GM23248 (cell line): Measurements from ENCODE around the gene ENOX1. TPM values are rescaled to one million over a fixed set of nuclear protein-coding genes. Genes with fewer than 3 reads are reported as not detected.

Experiments
- DNase-seq: peaks from one replicate; pipeline ENCODE4 v3.0.0-alpha.2; 2015
- H2AFZ ChIP-seq: fragments of 200-600 bp; sonication (generic); 2 replicates; pipeline ENCODE4 v1.6.1; 2016; ENCODE audit warnings: antibody characterized with exemption
- H3F3A ChIP-seq: fragments of 200-600 bp; sonication (generic); 2 replicates; pipeline ENCODE4 v1.6.1; 2016; ENCODE audit warnings: mild to moderate bottlenecking, antibody characterized with exemption, mixed run types; ENCODE audit not compliant: insufficient read depth
- H3K27ac ChIP-seq: fragments of 200-600 bp; sonication (generic); 2 replicates; pipeline ENCODE4 v1.5.1; 2016; ENCODE audit warnings: mild to moderate bottlenecking
- H3K27me3 ChIP-seq: fragments of 200-600 bp; sonication (generic); replicated peaks from 2 replicates; pipeline ENCODE4 v1.6.1; 2016; ENCODE audit warnings: mild to moderate bottlenecking; ENCODE audit not compliant: insufficient read depth
- H3K36me3 ChIP-seq: fragments of 200-600 bp; sonication (generic); 2 replicates; pipeline ENCODE4 v1.6.1; 2016; ENCODE audit warnings: low read depth, mild to moderate bottlenecking
- H3K4me1 ChIP-seq: fragments of 200-600 bp; sonication (generic); 2 replicates; pipeline ENCODE4 v1.6.1; 2016; ENCODE audit warnings: mild to moderate bottlenecking; ENCODE audit not compliant: insufficient read depth
- H3K4me2 ChIP-seq: fragments of 200-600 bp; sonication (generic); one replicate; pipeline ENCODE4 v1.6.1; 2016; ENCODE audit warnings: mild to moderate bottlenecking; ENCODE audit not compliant: unreplicated experiment
- H3K4me3 ChIP-seq: fragments of 200-600 bp; sonication (generic); 2 replicates; pipeline ENCODE4 v1.5.1; 2016; ENCODE audit warnings: mild to moderate bottlenecking
- H3K79me2 ChIP-seq: fragments of 200-600 bp; sonication (generic); 2 replicates; pipeline ENCODE4 v1.6.1; 2016; ENCODE audit warnings: mild to moderate bottlenecking; ENCODE audit not compliant: insufficient read depth
- H3K9ac ChIP-seq: fragments of 200-600 bp; sonication (generic); 2 replicates; pipeline ENCODE4 v1.6.1; 2016; ENCODE audit warnings: mild to moderate bottlenecking
- H3K9me2 ChIP-seq: fragments of 200-600 bp; sonication (generic); 2 replicates; pipeline ENCODE4 v1.6.1; 2016; ENCODE audit warnings: mixed run types, mild to moderate bottlenecking, moderate library complexity; ENCODE audit not compliant: insufficient read depth
- H3K9me3 ChIP-seq: fragments of 200-600 bp; sonication (generic); one replicate; pipeline ENCODE4 v1.6.1; 2017; ENCODE audit warnings: low read depth
- H4K20me1 ChIP-seq: fragments of 200-600 bp; sonication (generic); 2 replicates; pipeline ENCODE4 v1.6.0; 2016; ENCODE audit not compliant: insufficient read depth
- EZH2 ChIP-seq: fragments of 200-600 bp; sonication (generic); IDR thresholded peaks from 2 replicates; pipeline ENCODE4 v1.6.1; 2018; ENCODE audit warnings: antibody characterized with exemption, mild to moderate bottlenecking; ENCODE audit not compliant: insufficient read depth, poor library complexity, severe bottlenecking
- EZH2phosphoT487 ChIP-seq: fragments of 200-600 bp; sonication (generic); IDR thresholded peaks from 2 replicates; pipeline ENCODE4 v1.6.1; 2018; ENCODE audit warnings: antibody characterized with exemption, moderate library complexity, mild to moderate bottlenecking, low read depth; ENCODE audit not compliant: insufficient read depth
- WGBS, 2 experiments: methylation state at CpG; one replicate each; pipeline ENCODE4 v1.1.6; 2015 to 2017; ENCODE audit warnings: low lambda C conversion rate in 2 of 2, low coverage in 1 of 2; ENCODE audit errors: missing lambda C conversion rate in 2 of 2; 5-methylcytosine and 5-hydroxymethylcytosine counted together
- in situ Hi-C: fragments of 300-500 bp; cut with MboI; formaldehyde crosslinking; loops from 2 replicates; pipeline ENCODE4 v1.15.0; 2020
- polyA plus RNA-seq: library from polyadenylated mRNA; unstranded; fragments of >200 nt; fragmentation: Nextera tagmentation; extraction: Ambion mirVana; gene quantifications from 2 replicates; pipeline ENCODE4 v1.2.1, GENCODE V29; 2016
- total RNA-seq: library from RNA; depleted of rRNA; stranded (reverse); fragments of >200 nt; shearing (Covaris generic); gene quantifications from 2 replicates; pipeline ENCODE4 v1.2.3, GENCODE V29; 2014

Gene ENOX1
- total and polyA plus RNA-seq, 2 experiments from 2014 or later, result 1.8 to 3.2 TPM

DNA sequence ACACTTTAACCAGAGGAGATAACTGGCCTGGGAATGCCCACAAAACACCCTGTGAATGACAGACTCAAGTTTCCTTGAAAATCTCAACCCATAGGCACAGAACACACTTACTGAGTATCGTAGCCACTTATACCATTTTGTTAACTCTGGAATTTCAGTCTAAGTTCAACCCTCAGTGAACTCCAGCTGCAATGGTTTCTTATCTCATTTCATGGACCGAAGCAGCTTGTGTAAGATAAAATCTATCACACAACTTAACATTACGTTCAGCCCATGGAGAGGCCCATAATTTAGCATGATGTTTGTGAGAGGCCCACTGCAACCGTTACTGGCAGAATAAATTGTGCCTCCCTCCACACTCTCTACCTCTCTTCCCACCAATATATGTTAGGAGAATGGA lies 440.3 kb downstream of the ENOX1 start:
- no peak overlapping the region for H3K4me3 ChIP-seq
- no peaks in the 10 kb centered on the region for H3K9me3 ChIP-seq
- H3F3A ChIP-seq, result no peaks in the 10 kb centered on the region
- no peaks in the 10 kb centered on the region for H3K79me2 ChIP-seq
- no peak for DNase-seq
- TF ChIP-seq EZH2 (no peak), EZH2phosphoT487 (no peak)
- no peak overlapping the region for H3K27ac ChIP-seq
- H3K27me3 ChIP-seq, result no peaks in the 10 kb centered on the region
- H3K9me2 ChIP-seq, result no peaks in the 10 kb centered on the region
- H2AFZ ChIP-seq, result no peak overlapping the region
- H3K4me2 ChIP-seq, result no peak overlapping the region
- WGBS, 2 experiments, result 88 to 94% methylated on average over 4 of the region's 4 CpGs
- in situ Hi-C loops, result no loop called here
- no peaks in the 10 kb centered on the region for H3K36me3 ChIP-seq
- no peaks in the 10 kb centered on the region for H4K20me1 ChIP-seq
- H3K4me1 ChIP-seq, result 0 out of 2 replicates have a peak, but pooled peaks cover 5% of the 10 kb centered on the region
- no peak overlapping the region for H3K9ac ChIP-seq

DNA sequence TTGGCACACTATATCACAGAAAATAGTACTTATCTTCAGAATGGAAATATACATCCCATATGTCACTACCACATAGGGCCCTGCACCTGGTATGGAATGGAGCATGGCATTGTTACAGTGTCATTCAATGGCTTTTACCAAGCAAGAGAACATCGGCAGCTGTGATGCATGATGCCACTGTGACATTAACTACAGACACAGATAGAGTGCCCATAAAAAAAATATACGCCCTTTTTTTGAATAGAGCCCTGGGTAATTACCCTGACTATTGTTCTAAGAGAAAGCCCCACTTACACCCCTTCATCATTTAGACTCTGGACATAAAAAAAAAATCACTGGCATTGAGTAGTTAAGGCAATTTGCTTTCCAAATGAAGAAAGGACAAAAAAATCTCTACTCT lies 443.1 kb downstream of the ENOX1 start:
- WGBS, 2 experiments, result 78 to 82% methylated on average over 2 of the region's 2 CpGs
- Histone ChIP-seq H3K4me3 (no peak overlapping the region), H4K20me1 (no peaks in the 10 kb centered on the region), H3K4me1 (0 out of 2 replicates have a peak, but pooled peaks cover 5% of the 10 kb centered on the region), H3K36me3 (no peaks in the 10 kb centered on the region), H3K79me2 (no peaks in the 10 kb centered on the region), H3K9me3 (no peaks in the 10 kb centered on the region), H3K27ac (no peak overlapping the region), H2AFZ (no peak overlapping the region), H3K27me3 (no peaks in the 10 kb centered on the region), H3F3A (no peaks in the 10 kb centered on the region), H3K4me2 (no peak overlapping the region), H3K9ac (no peak overlapping the region), H3K9me2 (no peaks in the 10 kb centered on the region)
- no peak for DNase-seq
- no peak for TF ChIP-seq EZH2phosphoT487
- TF ChIP-seq EZH2, result no peak
- in situ Hi-C loops, result no loop called here

DNA sequence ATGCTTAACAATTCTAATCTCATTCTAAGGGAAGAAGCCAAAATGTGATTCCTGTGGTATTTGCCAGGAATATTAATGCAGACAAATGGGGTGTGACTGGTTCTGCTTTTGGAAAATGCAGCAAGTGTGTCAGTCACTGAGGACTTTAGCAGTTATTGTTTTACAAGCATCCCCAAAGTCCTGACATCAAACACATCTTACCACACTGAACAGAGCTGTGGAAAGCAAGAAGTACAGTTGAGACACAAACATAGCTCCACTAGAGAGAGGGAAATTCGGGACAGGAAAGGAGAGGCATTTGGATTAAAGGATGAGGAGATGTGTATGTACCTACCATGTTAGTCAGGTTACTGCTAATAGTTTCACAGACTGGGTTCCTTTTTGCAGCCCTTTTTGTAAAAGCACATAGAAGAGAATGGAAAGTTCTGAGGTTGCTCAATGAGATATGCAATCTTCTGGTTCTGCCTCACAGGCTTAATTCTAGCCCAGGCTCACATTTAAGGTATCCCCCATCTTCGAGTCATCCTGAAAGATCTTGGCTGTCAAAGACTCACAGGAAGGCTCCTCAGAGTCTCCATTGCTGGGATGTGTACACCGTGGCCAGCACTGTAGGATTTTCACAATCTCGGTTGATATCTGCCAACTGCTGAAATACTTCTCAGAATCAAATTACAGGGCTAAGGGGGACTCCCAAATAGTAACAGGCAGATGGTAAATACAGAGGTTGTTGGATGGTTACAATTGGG lies 446.8 kb downstream of the ENOX1 start:
- H3K27ac ChIP-seq, result no peak overlapping the region
- H3K27me3 ChIP-seq, result no peaks in the 10 kb centered on the region
- no peaks in the 10 kb centered on the region for H3K9me3 ChIP-seq
- 61 to 67% methylated on average over 4 of the region's 4 CpGs for WGBS, 2 experiments
- TF ChIP-seq EZH2 (no peak), EZH2phosphoT487 (no peak)
- H3K9me2 ChIP-seq, result no peaks in the 10 kb centered on the region
- no peak overlapping the region for H3K9ac ChIP-seq
- H3K4me1 ChIP-seq, result no peaks in the 10 kb centered on the region
- H3K79me2 ChIP-seq, result no peaks in the 10 kb centered on the region
- H3K36me3 ChIP-seq, result no peaks in the 10 kb centered on the region
- no peaks in the 10 kb centered on the region for H4K20me1 ChIP-seq
- peak; percentile 49 for DNase-seq
- in situ Hi-C loops, result no loop called here
- H3K4me3 ChIP-seq, result no peak overlapping the region
- H3F3A ChIP-seq, result no peaks in the 10 kb centered on the region
- H2AFZ ChIP-seq, result no peak overlapping the region
- H3K4me2 ChIP-seq, result no peak overlapping the region

DNA sequence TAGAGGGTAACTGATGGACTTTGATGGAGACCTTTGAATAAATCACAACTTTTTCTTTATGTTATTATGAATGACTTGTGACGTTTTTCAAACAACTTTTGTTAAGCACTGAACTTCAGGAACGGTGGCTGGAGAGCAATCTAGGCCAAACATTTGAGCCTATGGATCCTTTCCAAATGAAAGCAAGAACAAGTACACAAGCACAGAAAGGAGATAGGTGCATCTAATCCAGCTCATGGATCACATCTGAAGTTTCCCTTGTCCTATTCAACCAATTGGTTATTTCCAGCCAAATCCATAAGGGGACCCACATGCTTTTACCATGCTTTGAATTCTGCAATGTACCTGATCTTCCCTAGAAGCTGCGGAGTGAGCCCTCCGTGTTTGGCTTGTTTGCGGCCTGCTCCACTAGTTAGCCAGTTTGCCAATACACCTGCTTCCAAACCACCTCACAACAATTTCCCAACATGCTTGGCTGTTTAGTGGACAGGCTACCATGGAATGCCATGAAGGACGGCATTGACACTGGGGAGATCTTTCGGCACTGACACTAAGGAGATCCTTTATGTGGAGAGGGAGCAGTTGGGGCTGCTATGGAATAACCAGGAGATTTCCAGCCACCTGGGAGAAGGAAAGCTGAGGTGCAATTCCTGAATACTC lies 447.5 kb downstream of the ENOX1 start:
- Histone ChIP-seq H3K9ac (no peak overlapping the region), H3K36me3 (no peaks in the 10 kb centered on the region), H2AFZ (no peak overlapping the region), H3K27ac (no peak overlapping the region), H3K9me3 (no peaks in the 10 kb centered on the region), H3K27me3 (no peaks in the 10 kb centered on the region), H3K4me1 (no peaks in the 10 kb centered on the region), H3F3A (no peaks in the 10 kb centered on the region), H3K4me2 (no peak overlapping the region), H3K9me2 (no peaks in the 10 kb centered on the region), H4K20me1 (no peaks in the 10 kb centered on the region), H3K4me3 (no peak overlapping the region), H3K79me2 (no peaks in the 10 kb centered on the region)
- no peak for DNase-seq
- in situ Hi-C loops, result no loop called here
- 84 to 89% methylated on average over 7 of the region's 7 CpGs for WGBS, 2 experiments
- TF ChIP-seq EZH2phosphoT487, result no peak
- TF ChIP-seq EZH2, result no peak
